ENCODE measurements around the gene RELA. TPM values are rescaled to one million over a fixed set of nuclear protein-coding genes. Genes with fewer than 3 reads are reported as not detected.
"Not testable (repeated sequence)": the region's sequence is repeated elsewhere in the genome, so short reads cannot be mapped to it uniquely, and the experiment has no call there.

The RELA gene
- polyA plus RNA-seq, 4 donors: 32.2 to 46.9 (median 36.7) TPM

GRCh38 chr11:65691847-65692246 is 29.1 kb upstream of the RELA start:
- not testable (repeated sequence) for H3K27ac ChIP-seq (ENCODE audit: low read depth in 1 of 3, low read length in 2 of 3); H3K27me3 ChIP-seq (ENCODE audit: control insufficient read depth in 3 of 3, insufficient read depth in 3 of 3, low read length in 3 of 3); H3K4me1 ChIP-seq (ENCODE audit: control insufficient read depth in 3 of 3, insufficient read depth in 2 of 3, low read depth in 1 of 3, low read length in 2 of 3); H3K4me3 ChIP-seq (ENCODE audit: low read depth in 1 of 3, low read length in 3 of 3); DNase-seq; H3K9me3 ChIP-seq (ENCODE audit: control insufficient read depth in 2 of 2, insufficient read depth in 1 of 2, low read depth in 1 of 2, low read length in 1 of 2); H3K36me3 ChIP-seq (ENCODE audit: control insufficient read depth in 3 of 3, insufficient read depth in 2 of 3, low read depth in 1 of 3, low read length in 3 of 3); FAIRE-seq
- 68 to 91% (median 82%) methylated on average over 8 of the region's 8 CpGs for WGBS, 3 donors

GRCh38 chr11:65685981-65686380 is 23.3 kb upstream of the RELA start:
- H3K27ac ChIP-seq (ENCODE audit: low read depth in 1 of 3, low read length in 2 of 3): no peak overlapping the region
- H3K4me1 ChIP-seq (ENCODE audit: control insufficient read depth in 3 of 3, insufficient read depth in 2 of 3, low read depth in 1 of 3, low read length in 2 of 3): peaks cover 0 to 2% (median 0%) of the 10 kb centered on the region in 3 donors
- H3K4me3 ChIP-seq (ENCODE audit: low read depth in 1 of 3, low read length in 3 of 3): no peak overlapping the region
- WGBS, 3 donors: 80 to 95% (median 92%) methylated on average over 8 of the region's 8 CpGs
- FAIRE-seq (no peak), DNase-seq (no peak)
- H3K36me3 ChIP-seq (ENCODE audit: control insufficient read depth in 3 of 3, insufficient read depth in 2 of 3, low read depth in 1 of 3, low read length in 3 of 3): no peaks in the 10 kb centered on the region
- no peaks in the 10 kb centered on the region for H3K9me3 ChIP-seq (ENCODE audit: control insufficient read depth in 2 of 2, insufficient read depth in 1 of 2, low read depth in 1 of 2, low read length in 1 of 2)
- no peaks in the 10 kb centered on the region for H3K27me3 ChIP-seq (ENCODE audit: control insufficient read depth in 3 of 3, insufficient read depth in 3 of 3, low read length in 3 of 3)

GRCh38 chr11:65683480-65683879 is 20.8 kb upstream of the RELA start:
- WGBS, 3 donors: 80 to 85% (median 84%) methylated on average over 6 of the region's 6 CpGs
- not testable (repeated sequence) for H3K27ac ChIP-seq (ENCODE audit: low read depth in 1 of 3, low read length in 2 of 3); DNase-seq; H3K9me3 ChIP-seq (ENCODE audit: control insufficient read depth in 2 of 2, insufficient read depth in 1 of 2, low read depth in 1 of 2, low read length in 1 of 2); H3K36me3 ChIP-seq (ENCODE audit: control insufficient read depth in 3 of 3, insufficient read depth in 2 of 3, low read depth in 1 of 3, low read length in 3 of 3); FAIRE-seq; H3K4me3 ChIP-seq (ENCODE audit: low read depth in 1 of 3, low read length in 3 of 3); H3K4me1 ChIP-seq (ENCODE audit: control insufficient read depth in 3 of 3, insufficient read depth in 2 of 3, low read depth in 1 of 3, low read length in 2 of 3); H3K27me3 ChIP-seq (ENCODE audit: control insufficient read depth in 3 of 3, insufficient read depth in 3 of 3, low read length in 3 of 3)

GRCh38 chr11:65680192-65680743 is 17.6 kb upstream of the RELA start:
- 76 to 82% (median 76%) methylated on average over 5 of the region's 5 CpGs for WGBS, 3 donors
- Histone ChIP-seq H3K4me3 (ENCODE audit: low read depth in 1 of 3, low read length in 3 of 3) (no peak overlapping the region), H3K27ac (ENCODE audit: low read depth in 1 of 3, low read length in 2 of 3) (no peak overlapping the region), H3K27me3 (ENCODE audit: control insufficient read depth in 3 of 3, insufficient read depth in 3 of 3, low read length in 3 of 3) (no peaks in the 10 kb centered on the region), H3K36me3 (ENCODE audit: control insufficient read depth in 3 of 3, insufficient read depth in 2 of 3, low read depth in 1 of 3, low read length in 3 of 3) (no peaks in the 10 kb centered on the region), H3K4me1 (ENCODE audit: control insufficient read depth in 3 of 3, insufficient read depth in 2 of 3, low read depth in 1 of 3, low read length in 2 of 3) (no peaks in the 10 kb centered on the region), H3K9me3 (ENCODE audit: control insufficient read depth in 2 of 2, insufficient read depth in 1 of 2, low read depth in 1 of 2, low read length in 1 of 2) (no peaks in the 10 kb centered on the region)
- DNase-seq (no peak), FAIRE-seq (no peak)

GRCh38 chr11:65672982-65673381 is 10.3 kb upstream of the RELA start:
- no peak for FAIRE-seq
- H3K4me3 ChIP-seq (ENCODE audit: low read depth in 1 of 3, low read length in 3 of 3): no peak overlapping the region
- WGBS, 3 donors: 91 to 97% (median 97%) methylated on average over 1 to 2 of the region's 2 CpGs

GRCh38 chr11:65672180-65672860 is 9.6 kb upstream of the RELA start:
- Histone ChIP-seq H3K4me1 (ENCODE audit: control insufficient read depth in 3 of 3, insufficient read depth in 2 of 3, low read depth in 1 of 3, low read length in 2 of 3) (no peaks in the 10 kb centered on the region), H3K27ac (ENCODE audit: low read depth in 1 of 3, low read length in 2 of 3) (no peak overlapping the region), H3K9me3 (ENCODE audit: control insufficient read depth in 2 of 2, insufficient read depth in 1 of 2, low read depth in 1 of 2, low read length in 1 of 2) (no peaks in the 10 kb centered on the region), H3K27me3 (ENCODE audit: control insufficient read depth in 3 of 3, insufficient read depth in 3 of 3, low read length in 3 of 3) (no peaks in the 10 kb centered on the region), H3K36me3 (ENCODE audit: control insufficient read depth in 3 of 3, insufficient read depth in 2 of 3, low read depth in 1 of 3, low read length in 3 of 3) (no peaks in the 10 kb centered on the region), H3K4me3 (ENCODE audit: low read depth in 1 of 3, low read length in 3 of 3) (no peak overlapping the region)
- DNase-seq: no peak
- peak; percentile 10 for FAIRE-seq

More at GRCh38 chr11:65672982-65673381, 10.3 kb upstream of the RELA start:
- H3K4me1 ChIP-seq (ENCODE audit: control insufficient read depth in 3 of 3, insufficient read depth in 2 of 3, low read depth in 1 of 3, low read length in 2 of 3): no peaks in the 10 kb centered on the region
- no peak for DNase-seq
- no peak overlapping the region for H3K27ac ChIP-seq (ENCODE audit: low read depth in 1 of 3, low read length in 2 of 3)
- no peaks in the 10 kb centered on the region for H3K36me3 ChIP-seq (ENCODE audit: control insufficient read depth in 3 of 3, insufficient read depth in 2 of 3, low read depth in 1 of 3, low read length in 3 of 3)
- no peaks in the 10 kb centered on the region for H3K9me3 ChIP-seq (ENCODE audit: control insufficient read depth in 2 of 2, insufficient read depth in 1 of 2, low read depth in 1 of 2, low read length in 1 of 2)
- no peaks in the 10 kb centered on the region for H3K27me3 ChIP-seq (ENCODE audit: control insufficient read depth in 3 of 3, insufficient read depth in 3 of 3, low read length in 3 of 3)

GRCh38 chr11:65663639-65664200 is 1.0 kb upstream of the RELA start:
- WGBS, 3 donors: 1% methylated on average over 15 of the region's 15 CpGs
- Histone ChIP-seq H3K27me3 (ENCODE audit: control insufficient read depth in 3 of 3, insufficient read depth in 3 of 3, low read length in 3 of 3) (no peaks in the 10 kb centered on the region), H3K36me3 (ENCODE audit: control insufficient read depth in 3 of 3, insufficient read depth in 2 of 3, low read depth in 1 of 3, low read length in 3 of 3) (peaks cover 9 to 32% (median 10%) of the 10 kb centered on the region in 3 donors), H3K4me3 (ENCODE audit: low read depth in 1 of 3, low read length in 3 of 3) (peak overlapping the region; percentile 79 to 95 (median 91)), H3K27ac (ENCODE audit: low read depth in 1 of 3, low read length in 2 of 3) (peak overlapping the region; percentile 98 to 100 (median 99)), H3K9me3 (ENCODE audit: control insufficient read depth in 2 of 2, insufficient read depth in 1 of 2, low read depth in 1 of 2, low read length in 1 of 2) (no peaks in the 10 kb centered on the region), H3K4me1 (ENCODE audit: control insufficient read depth in 3 of 3, insufficient read depth in 2 of 3, low read depth in 1 of 3, low read length in 2 of 3) (peaks cover 2 to 10% (median 3%) of the 10 kb centered on the region in 3 donors)
- peak in 1 of 2 donors; percentile 57 for DNase-seq
- no peak for FAIRE-seq

- Histone ChIP-seq H3K9me3 (ENCODE audit: control insufficient read depth in 2 of 2, insufficient read depth in 1 of 2, low read depth in 1 of 2, low read length in 1 of 2) (no peaks in the 10 kb centered on the region), H3K4me3 (ENCODE audit: low read depth in 1 of 3, low read length in 3 of 3) (peak overlapping the region; percentile 79 to 95 (median 83)), H3K27me3 (ENCODE audit: control insufficient read depth in 3 of 3, insufficient read depth in 3 of 3, low read length in 3 of 3) (no peaks in the 10 kb centered on the region), H3K27ac (ENCODE audit: low read depth in 1 of 3, low read length in 2 of 3) (peak overlapping the region; percentile 52 to 99 (median 98)), H3K36me3 (ENCODE audit: control insufficient read depth in 3 of 3, insufficient read depth in 2 of 3, low read depth in 1 of 3, low read length in 3 of 3) (peaks cover 14 to 46% (median 17%) of the 10 kb centered on the region in 3 donors), H3K4me1 (ENCODE audit: control insufficient read depth in 3 of 3, insufficient read depth in 2 of 3, low read depth in 1 of 3, low read length in 2 of 3) (peaks cover 2 to 10% (median 3%) of the 10 kb centered on the region in 3 donors)
- DNase-seq (peak in 1 of 2 donors; percentile 46), FAIRE-seq (no peak)
- WGBS, 3 donors: 0 to 2% (median 1%) methylated on average over 10 to 29 of the region's 29 CpGs
These were observed 393 bp downstream of the RELA start for GRCh38 chr11:65662247-65662798.
